Epithelial cell of proximal tubule (primary cell): ENCODE results near the gene TESK1. TPM values are rescaled to one million over a fixed set of nuclear protein-coding genes. Genes with fewer than 3 reads are reported as not detected.
"Not testable (repeated sequence)": the region's sequence is repeated elsewhere in the genome, so short reads cannot be mapped to it uniquely, and the experiment has no call there.

Experiments used
- DNase-seq: peaks from one replicate; pipeline ENCODE4 v3.0.0-alpha.2; 2011; ENCODE audit warnings: low read depth
- H3K4me3 ChIP-seq: 2 replicates; pipeline ENCODE4 v1.5.1; 2011; ENCODE audit warnings: low read depth, mild to moderate bottlenecking, low read length
- CTCF ChIP-seq: conservative IDR thresholded peaks from 2 replicates; pipeline ENCODE4 v1.5.1; 2012; ENCODE audit warnings: low read depth, mild to moderate bottlenecking, low read length
- total RNA-seq: library from RNA; depleted of rRNA; stranded (reverse); fragments of >200 nt; gene quantifications from 2 replicates; pipeline ENCODE4 v1.2.3, GENCODE V29; 2015

Gene TESK1
- total RNA-seq, 1 donor from 2014 or later = 23.5 TPM

GRCh38 chr9:35609820-35610163 lies 4.7 kb downstream of the TESK1 start:
- TF ChIP-seq CTCF = no peak
- H3K4me3 ChIP-seq = no peak overlapping the region
- no peak for DNase-seq

DNA sequence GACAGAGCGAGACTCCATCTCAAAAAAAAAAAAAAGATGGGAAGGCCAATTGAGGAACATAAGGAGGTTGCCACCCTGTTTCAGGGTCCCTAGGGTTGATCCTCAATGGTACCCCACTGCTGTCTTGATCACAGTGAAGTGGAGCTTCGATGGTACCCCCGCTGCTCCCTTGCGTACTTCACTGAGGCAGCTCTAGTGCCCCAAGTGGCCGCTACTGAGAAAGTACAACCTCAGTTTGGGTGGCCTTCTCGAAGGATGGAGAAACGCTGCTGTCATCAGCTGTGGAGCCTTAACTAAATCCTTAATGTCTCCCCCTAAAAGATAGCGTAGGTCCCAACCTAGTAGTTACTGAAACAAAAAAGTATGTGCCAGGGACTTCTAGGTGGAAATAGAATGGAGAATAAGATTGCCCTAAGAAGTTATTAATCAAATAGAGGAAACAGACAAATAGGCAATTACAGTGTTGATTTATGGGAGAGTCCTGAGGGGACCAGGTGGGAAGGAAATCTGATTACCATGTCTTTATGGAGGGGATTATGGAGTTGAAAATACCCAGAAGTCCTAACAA lies 6.3 kb downstream of the TESK1 start:
- no peak overlapping the region for H3K4me3 ChIP-seq
- peak; percentile 77 for TF ChIP-seq CTCF
- no peak for DNase-seq

DNA sequence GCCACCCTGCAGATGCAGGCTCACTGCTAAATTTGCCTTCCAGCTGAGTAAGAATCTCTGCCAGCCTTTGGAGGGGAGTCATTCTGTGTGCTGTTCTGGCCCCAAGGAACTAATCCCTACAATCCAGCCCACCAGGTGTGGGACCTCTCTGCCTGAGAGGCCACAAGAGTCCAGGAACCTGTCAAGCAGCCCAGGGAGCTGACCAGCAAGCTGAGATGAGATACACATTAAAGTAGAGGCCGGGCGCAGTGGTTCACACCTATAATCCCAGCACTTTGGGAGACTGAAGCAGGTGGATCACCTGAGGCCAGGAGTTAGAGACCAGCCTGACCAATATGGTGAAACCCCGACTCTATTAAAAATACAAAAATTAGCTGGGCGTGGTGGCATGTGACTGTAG lies 7.0 kb downstream of the TESK1 start:
- not testable (repeated sequence) for DNase-seq, H3K4me3 ChIP-seq

GRCh38 chr9:35612843-35613242 lies 7.8 kb downstream of the TESK1 start:
- TF ChIP-seq CTCF = no peak
- H3K4me3 ChIP-seq = no peak overlapping the region
- DNase-seq = no peak

GRCh38 chr9:35615981-35616680 lies 11.1 kb downstream of the TESK1 start:
- no peak for TF ChIP-seq CTCF
- DNase-seq = no peak
- H3K4me3 ChIP-seq = no peak overlapping the region

GRCh38 chr9:35616681-35617459 lies 11.8 kb downstream of the TESK1 start:
- peak overlapping the region; percentile 42 for H3K4me3 ChIP-seq
- peak; percentile 6 for TF ChIP-seq CTCF
- no peak for DNase-seq

GRCh38 chr9:35617548-35617947 lies 12.5 kb downstream of the TESK1 start:
- no peak for TF ChIP-seq CTCF
- H3K4me3 ChIP-seq = no peak overlapping the region
- no peak for DNase-seq
